ENCODE data around the gene GPR22.
A peak's percentile ranks its signal among the peaks of the same experiment; 100 is the strongest.

Gene GPR22

GRCh38 chr7:107479303-107479702 is 9.4 kb downstream of the GPR22 start:
- no peak for DNase-seq

- DNase-seq = no peak
These were observed 11.1 kb downstream of the GPR22 start for GRCh38 chr7:107480932-107481331.

GRCh38 chr7:107482571-107482970 is 12.7 kb downstream of the GPR22 start:
- DNase-seq = no peak

GRCh38 chr7:107486041-107486440 is 16.2 kb downstream of the GPR22 start:
- no peak for DNase-seq

- no peak for DNase-seq
These were observed 23.0 kb downstream of the GPR22 start for GRCh38 chr7:107492875-107493274.

GRCh38 chr7:107494315-107494751 is 24.5 kb downstream of the GPR22 start:
- no peak for DNase-seq

- no peak for DNase-seq
These were observed 25.0 kb downstream of the GPR22 start for GRCh38 chr7:107494884-107495283.

GRCh38 chr7:107495516-107495915 is 25.7 kb downstream of the GPR22 start:
- no peak for DNase-seq

GRCh38 chr7:107499731-107500130 is 29.9 kb downstream of the GPR22 start:
- no peak for DNase-seq

GRCh38 chr7:107501593-107501992 is 31.7 kb downstream of the GPR22 start:
- DNase-seq = peak in 5 of 56 donors; percentile 3 to 32 (median 5)

GRCh38 chr7:107502154-107502553 is 32.3 kb downstream of the GPR22 start:
- no peak for DNase-seq

- DNase-seq = no peak
These were observed 32.9 kb downstream of the GPR22 start for GRCh38 chr7:107502797-107503196.

GRCh38 chr7:107503687-107504086 is 33.8 kb downstream of the GPR22 start:
- DNase-seq = no peak

- DNase-seq = no peak
These were observed 35.5 kb downstream of the GPR22 start for GRCh38 chr7:107505362-107505761.

GRCh38 chr7:107505997-107506673 is 36.3 kb downstream of the GPR22 start:
- DNase-seq = no peak

GRCh38 chr7:107506674-107507339 is 37.0 kb downstream of the GPR22 start:
- no peak for DNase-seq
